Measurements from ENCODE around the gene TPO.
"Not testable (repeated sequence)": the region's sequence is repeated elsewhere in the genome, so short reads cannot be mapped to it uniquely, and the experiment has no call there.

Gene TPO

DNA sequence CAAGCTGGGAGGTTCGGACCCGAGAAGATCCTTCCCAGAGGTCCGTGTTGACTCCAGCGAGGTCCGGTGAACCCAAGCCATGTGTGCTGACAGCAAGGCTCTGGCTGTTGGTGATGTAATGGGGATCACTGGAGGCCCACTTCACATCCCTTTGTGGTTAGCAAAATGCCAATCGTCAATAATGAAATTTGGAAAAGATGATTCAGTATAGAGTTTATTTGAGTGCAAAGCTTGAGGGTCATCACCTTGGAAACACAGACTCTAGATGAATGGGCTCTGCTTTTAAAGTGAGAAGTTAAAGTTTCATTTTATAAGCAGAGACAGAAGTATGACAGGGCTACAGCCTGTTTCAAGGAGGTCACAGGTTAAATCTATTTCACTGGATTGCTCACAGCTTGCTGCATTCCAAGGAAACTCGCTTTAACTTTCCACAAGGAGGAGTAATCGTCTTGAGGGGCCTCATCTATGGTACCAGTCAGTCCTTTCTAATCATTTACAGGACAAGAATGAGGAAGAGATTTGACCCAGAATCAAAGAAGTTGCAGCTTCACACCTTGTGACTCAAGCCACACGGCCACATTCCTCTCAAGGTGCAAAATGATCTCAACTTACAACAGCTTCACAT, 140.5 kb downstream of the TPO start:
- DNase-seq (ENCODE audit: low read depth, low spot score) = no peak

DNA sequence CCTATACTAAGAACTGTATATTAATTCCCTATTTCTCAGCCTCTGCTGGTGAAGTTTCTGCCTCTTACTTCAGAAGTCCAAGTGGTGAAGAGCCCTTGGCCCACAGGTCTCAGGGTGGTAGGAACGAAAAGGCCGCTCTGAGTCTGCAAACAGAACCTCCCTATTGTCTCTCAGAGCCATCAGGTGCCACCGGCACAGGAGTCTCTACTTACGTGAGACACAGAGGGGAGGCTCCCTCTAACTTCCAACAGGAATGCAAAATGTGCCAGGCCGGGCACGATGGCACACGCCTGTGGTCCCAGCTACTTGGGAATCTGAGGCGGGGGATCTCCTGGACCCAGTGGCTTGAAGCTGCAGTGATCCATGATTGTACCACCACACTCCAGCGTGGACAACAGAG, 143.0 kb downstream of the TPO start:
- no peak for DNase-seq (ENCODE audit: low read depth, low spot score)

DNA sequence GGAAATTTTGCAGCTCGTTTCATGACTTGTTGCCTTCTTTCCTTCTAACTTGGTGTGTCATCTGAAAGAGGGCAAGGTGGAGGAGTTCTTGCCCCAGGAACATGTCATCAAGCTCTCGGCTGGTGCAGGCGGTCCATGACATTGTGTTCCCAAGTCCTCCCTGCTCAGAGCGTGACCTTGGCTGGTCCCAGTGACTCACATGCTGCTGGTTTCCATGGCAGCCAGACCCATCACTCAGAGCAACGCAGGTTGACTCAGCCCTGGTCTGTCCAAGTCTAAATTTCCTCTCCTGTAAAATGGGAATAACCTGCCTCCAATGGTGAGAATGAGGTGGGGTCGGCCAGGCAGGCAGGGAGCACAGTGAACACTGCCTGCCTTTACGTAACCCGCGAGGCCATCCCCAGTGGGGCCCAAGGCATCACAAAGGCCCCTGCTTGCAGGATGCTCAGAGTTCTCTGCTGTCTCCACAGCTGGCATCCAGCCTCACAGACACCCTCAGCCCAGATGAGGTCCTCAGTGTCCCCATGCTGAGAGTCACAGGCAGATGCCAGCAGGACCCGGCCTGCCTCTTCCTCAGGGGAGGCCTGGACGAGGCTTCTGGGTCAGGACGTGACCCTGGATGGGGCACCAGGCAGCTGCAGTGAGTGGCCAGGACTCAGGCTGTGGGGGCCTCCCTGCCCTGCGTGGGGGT, 143.7 kb downstream of the TPO start:
- no peak for DNase-seq (ENCODE audit: low read depth, low spot score)

DNA sequence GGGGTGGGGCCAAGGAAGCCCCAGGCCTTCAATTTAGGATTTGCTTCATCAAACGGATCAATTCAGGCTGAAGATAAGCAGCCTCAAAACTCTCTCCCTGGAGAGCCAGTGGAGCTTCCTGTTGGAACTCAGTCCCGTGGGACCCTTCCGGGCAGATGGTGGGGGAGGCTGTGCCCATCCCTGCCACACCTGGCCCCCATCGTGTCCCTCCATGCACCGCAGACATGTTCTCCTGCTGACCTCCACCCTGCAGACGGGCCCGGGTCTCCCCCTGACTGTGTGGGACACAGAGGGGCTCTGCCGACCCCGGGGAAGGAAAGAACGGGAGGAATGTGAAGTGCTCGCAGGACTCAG, 144.2 kb downstream of the TPO start:
- no peak for DNase-seq (ENCODE audit: low read depth, low spot score)

DNA sequence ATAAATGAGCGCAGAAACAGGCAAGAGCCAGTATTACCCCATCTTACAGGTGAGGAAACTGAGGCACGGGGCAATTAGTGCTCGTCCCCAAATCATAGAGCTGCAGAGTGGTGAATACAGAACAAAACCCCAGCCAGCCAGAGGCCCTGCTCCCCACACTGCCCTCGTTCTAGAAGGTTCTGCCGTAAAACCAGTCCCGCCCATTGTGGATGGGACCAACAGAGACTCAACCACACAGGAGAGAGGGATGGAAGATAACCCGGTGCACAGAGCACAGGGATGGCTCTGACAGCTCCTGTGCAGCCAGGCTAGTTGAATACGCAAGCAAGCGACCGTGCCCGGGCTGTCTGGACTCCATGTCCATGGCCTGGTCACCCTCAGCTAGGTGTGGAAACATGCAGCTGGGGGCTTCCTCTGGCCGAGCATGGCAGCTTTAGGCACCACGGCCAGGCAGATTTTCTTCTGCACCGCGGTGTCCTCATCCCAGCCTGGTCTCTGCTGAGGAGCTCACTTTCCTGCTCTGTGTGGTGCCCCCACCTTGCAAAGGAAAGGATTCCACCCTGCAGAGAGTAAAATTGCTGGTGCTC, 146.4 kb downstream of the TPO start:
- no peak for DNase-seq (ENCODE audit: low read depth, low spot score)

DNA sequence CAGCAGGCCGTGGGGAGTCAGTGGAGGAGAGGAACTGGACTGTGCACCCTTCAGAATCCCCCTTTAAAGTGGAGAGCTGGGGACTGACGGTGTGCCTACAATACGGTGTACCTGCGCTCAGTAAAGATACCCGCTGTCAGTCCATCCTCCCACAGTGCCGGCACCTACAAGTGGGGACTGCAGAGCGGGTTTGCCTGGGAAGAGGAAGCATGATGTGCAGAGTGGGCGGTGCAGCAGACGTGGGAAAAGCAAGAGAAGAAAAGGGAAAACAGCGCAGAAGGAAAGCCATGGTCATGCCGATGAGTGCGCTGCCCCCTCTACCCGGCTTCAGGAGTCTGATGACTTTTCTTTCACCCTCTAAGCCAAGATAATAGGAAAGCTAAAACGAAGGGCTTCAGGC, 148.0 kb downstream of the TPO start:
- no peak for DNase-seq (ENCODE audit: low read depth, low spot score)

DNA sequence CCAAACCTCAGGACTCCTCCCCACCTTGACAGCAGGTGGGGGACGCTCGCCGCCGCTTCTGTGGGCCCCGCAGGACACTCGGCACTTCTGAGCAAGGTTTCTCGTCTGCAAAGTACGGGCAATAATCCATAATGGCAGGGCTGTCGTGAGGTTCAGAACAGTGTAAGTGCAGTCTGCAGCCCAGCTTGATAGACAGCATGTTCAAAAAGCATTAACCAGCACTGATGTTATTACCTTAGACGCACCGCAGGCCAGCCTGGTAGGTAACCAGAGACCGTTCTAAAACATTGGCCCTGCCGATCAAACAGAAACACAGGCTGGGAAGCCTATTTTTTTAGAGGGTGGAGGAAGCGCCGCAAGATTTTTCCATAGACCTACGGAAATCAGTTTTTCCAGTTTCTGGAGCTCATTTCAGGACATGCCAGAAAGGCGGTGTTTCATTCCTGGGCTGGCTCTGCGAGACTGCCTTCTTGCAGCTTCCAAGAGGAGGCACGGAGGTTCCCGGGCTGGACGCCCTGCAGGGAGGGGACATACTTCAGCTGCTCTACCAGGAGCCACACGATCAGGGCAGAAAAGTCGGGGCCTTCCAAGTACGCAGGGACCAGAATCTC, 148.7 kb downstream of the TPO start:
- DNase-seq (ENCODE audit: low read depth, low spot score) = no peak

DNA sequence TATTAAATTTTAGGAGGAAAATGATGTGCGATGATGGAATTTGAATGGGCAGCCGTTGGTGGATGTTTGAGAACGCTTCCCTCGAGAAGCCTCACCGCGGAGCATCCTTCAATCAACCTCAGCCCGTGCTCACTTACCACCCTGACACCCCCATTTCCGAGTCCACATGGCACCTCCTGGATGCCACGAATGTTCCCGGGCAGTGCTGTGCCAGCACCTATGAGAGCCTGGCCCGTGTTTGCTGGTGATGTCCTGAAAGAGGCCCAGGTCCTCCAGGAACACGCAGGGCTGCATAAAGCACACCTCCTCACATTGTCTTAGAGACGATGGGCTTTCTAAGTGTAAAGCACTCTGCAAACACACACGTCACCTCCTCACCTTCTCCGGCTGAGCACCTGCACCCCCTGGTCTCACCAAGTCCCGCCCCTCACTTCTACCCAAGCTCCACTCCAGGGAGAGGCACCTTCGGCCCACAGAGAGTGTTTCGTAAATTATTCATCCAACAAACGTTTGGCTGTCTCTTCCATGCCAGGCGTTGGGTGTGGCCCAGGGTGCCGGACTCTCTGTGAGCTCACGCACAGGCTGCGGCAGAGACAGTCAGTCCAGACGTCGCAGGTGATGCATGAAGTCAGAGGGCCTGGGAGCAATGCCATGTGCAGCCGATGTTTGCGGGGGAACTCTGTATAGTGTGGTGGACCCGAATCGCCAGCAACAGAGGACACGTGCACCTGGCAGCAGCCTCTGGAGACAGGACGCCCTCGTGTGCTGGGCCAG, 150.0 kb downstream of the TPO start:
- no peak for DNase-seq (ENCODE audit: low read depth, low spot score)

DNA sequence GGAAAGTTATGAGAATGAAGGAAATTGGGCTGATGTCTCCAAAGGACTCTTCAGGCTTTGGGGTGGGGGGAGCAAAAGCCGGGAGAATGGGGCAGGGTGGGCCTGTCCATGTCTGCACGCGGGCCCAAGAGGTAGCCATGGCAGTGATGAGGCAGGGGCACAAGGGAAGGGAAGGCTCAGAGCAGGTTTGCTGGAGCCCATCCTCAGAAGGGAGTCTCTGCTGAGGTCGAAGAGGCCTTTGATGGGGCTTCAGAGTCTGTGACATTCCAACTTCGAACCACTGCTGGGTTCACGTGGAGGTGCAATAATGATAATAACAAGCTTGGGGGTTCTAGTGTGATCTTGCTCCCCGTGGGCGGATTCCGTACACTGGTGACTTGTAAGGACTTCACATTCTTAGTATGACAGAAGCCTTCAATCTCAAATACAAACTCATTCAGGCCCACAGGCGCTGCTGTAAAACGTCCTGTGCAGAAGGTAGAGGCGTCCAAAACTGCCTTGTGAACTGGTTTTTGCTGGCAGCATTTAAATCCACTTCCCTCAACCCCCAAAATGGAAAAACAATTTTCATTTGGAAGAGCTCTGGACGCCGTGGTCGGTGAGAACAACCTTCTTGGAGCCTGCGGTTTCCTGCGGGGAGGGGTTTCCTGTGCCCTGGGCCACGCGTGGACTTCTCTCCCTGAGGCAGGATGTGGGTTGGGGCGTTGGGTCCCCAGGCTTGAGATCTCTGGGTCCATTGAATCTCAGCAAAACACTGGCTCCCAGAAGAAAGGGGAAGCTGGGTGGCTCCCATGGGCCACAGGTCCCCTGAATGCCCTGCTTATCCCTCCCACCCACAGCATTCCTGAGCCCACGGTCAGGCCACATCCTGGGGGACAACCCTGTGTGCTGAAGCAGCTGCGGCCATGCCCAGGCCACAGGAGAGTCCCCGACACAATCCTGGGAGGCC, 151.0 kb downstream of the TPO start:
- DNase-seq (ENCODE audit: low read depth, low spot score) = no peak

DNA sequence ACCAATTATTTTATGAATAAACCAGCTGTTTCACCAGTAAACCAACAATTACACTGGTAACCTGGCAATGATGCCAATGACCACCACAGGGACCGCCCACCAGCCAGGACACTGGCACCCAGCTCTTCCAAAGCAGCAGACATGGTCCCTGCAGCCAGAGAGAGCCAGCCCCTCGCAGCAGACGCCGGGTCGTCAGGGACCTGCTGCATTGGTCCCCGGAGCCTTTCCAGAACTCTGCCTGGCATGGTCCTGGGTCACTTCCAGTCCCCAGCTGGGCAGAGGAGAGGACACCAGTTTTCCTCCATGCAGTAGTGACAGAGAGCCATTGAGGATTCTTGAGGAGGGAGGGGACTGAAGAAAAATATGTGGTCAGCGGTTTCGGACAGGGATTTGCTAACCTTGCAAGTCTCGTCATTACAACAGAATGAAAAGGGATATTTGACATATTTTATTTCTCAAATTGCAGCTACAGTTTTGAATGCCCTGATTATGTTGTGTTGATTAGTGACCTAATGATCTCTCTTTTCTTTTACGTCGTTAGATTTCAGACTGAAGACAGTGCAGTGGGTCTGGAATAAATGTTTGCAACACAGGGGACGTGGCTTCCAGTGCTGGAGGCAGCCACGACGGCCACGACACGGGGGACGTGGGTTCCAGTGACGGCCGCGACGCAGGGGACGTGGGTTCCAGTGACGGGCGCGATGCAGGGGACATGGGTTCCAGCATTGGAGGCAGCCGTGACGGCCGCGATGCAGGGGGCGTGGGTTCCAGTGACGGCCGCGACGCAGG, 154.5 kb downstream of the TPO start:
- DNase-seq (ENCODE audit: low read depth, low spot score) = no peak

DNA sequence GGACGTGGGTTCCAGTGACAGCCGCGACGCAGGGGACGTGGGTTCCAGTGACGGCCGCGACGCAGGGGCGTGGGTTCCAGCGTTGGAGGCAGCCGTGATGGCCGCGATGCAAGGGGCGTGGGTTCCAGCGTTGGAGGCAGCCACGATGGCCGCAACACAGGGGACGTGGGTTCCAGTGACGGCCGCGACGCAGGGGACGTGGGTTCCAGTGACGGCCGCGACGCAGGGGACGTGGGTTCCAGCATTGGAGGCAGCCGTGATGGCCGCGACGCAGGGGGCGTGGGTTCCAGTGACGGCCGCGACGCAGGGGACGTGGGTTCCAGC, 155.0 kb downstream of the TPO start:
- not testable (repeated sequence) for DNase-seq (ENCODE audit: low read depth, low spot score)

DNA sequence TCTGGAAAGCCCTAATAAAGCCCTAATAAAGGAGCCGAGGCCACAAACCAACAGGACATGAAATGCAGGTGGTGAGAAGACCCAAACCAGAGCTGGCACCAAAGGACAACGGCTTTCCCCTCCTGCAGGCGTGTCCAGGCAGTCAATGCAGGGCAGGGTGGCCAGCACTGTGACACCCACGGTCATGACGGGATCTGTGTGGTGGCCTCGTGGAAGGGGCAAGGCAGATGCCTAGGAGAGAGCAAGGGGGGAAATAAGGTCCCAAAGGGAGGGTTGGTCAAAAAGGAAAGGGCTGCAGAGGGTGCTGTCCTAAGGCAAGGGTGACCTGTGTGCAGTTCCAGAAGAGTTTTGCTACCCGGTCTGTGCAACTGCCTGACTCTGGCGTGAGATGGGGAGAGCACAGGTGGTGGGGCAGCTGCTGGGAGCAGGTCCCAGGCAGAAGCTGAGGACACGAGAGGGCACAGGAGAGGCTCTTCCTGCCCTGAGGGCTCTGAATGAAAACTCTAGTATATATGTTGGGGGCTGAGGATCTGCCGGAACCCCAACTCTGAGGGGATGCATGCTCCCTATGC, 156.7 kb downstream of the TPO start:
- DNase-seq (ENCODE audit: low read depth, low spot score) = no peak

DNA sequence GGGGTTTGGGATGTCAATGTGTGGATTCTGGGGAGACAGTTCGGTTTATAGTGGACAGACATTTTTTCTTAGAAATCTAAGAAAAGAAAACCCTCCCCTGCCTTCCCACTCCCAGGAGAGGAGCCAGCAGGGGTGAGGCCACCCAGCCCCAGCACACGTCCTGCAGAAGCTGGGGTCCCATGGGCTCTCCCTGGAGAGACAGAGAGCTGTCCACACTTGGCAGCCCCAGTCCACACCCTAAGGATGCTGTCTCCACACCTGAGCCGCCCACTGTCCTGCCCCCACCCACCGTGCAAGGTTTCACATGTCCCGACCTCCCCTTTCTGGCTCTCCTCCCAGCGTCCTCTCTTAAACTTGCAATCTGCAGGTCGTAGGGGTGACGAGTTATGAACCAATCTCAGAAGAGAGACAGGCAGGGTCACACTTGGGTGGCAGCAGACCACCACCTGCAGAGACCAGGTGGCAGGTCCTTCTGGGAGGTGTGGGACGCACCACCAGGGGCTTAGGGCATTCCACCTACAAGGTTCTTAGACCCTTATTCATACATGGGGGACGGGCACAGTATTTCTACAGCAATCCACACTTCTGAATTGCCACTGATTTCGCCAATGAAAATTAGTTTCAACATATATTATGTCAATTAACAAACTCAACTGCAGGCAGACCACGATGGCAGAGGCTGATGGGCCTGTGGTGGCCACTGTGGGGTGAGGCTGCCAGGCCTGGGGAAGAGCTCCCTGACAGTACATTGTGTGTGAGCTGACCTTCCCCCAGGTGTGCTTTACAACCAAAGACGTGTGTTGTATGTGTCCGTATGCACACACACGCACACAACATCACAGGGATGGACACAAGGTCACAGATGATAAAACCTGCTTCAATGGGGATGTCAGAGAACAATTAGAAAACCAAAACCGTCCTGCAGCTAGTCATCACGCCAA, 158.5 kb downstream of the TPO start:
- DNase-seq (ENCODE audit: low read depth, low spot score) = no peak

DNA sequence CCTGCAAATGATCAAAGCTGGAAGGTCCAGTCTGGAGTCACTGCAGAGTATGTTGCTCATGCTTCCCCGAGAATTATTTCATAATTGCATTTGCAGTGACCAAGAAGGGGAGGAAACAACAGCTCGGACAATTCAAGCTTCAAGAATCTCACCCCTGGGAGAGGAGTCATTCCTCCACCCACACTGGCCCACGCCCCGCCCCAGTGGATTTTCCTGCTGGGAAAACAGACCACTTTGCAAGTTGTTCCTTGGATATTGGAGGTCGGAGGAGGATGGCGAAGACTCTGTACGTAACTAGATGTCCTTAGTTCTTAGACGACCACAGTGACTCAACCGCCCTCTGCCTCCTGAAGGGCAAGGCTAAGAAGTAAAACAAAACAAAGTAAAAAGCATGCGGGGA, 159.4 kb downstream of the TPO start:
- DNase-seq (ENCODE audit: low read depth, low spot score) = no peak

DNA sequence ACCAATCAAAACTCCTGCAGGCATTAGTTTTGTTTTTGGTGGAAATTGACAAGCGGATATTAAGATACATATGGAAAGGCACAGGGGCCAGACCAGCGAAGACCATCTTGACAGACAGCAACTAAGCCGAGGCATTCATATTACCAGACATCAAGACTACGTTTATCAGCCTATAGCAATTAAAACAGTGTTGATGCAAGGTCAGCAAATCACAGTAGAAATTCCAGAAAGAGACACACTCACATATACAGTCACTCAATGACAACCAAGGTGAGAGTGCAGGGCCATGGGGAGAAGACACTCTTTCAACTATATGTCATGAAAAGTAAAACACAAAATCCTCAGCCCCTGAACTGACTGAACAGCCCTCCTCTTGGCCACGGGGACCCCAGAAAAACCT, 164.6 kb downstream of the TPO start:
- DNase-seq (ENCODE audit: low read depth, low spot score) = no peak

DNA sequence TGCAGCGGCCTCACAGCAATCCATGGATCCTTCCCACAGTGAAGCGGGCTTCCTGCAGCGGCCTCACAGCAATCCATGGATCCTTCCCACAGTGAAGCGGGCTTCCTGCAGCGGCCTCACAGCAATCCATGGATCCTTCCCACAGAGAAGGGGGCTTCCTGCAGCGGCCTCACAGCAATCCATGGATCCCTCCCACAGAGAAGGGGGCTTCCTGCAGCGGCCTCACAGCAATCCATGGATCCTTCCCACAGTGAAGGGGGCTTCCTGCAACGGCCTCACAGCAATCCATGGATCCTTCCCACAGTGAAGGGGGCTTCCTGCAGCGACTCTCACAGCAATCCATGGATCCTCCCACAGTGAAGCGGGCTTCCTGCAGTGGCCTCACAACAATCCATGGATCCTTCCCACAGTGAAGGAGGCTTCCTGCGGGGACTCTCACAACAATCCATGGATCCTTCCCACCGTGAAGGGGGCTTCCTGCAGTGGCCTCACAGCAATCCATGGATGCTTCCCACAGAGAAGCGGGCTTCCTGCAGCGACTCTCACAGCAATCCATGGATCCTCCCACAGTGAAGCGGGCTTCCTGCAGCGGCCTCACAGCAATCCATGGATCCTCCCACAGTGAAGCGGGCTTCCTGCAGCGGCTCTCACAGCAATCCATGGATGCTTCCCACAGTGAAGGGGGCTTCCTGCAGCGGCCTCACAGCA, 168.1 kb downstream of the TPO start:
- DNase-seq (ENCODE audit: low read depth, low spot score) = not testable (repeated sequence)

DNA sequence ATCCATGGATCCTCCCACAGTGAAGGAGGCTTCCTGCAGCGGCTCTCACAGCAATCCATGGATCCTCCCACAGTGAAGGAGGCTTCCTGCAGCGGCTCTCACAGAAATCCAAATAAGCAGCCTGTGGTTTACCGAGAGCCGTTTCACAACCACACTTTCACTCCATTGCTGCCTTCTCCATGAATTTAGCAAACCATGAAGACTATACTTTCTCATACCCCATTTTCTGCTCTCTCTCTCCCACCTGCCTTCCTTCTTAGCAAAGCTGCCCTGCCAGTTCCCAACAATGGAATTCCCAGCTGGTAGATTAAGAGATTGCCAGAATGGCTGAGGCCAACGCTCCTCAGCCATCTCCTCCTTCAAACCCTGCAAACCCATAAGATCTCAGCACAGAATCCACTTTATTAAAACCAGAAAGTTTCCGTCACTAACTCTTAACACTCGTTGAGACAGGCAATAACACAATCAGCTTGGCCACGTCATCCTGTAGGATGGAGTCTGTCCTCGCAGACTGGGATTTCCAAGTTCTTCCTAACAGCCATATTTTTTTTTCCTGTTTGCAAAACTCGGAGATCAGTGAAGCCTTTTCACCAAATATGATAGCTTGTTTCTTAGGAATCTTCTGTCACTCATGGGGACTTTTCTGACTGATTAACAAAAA, 168.8 kb downstream of the TPO start:
- DNase-seq (ENCODE audit: low read depth, low spot score) = no peak

DNA sequence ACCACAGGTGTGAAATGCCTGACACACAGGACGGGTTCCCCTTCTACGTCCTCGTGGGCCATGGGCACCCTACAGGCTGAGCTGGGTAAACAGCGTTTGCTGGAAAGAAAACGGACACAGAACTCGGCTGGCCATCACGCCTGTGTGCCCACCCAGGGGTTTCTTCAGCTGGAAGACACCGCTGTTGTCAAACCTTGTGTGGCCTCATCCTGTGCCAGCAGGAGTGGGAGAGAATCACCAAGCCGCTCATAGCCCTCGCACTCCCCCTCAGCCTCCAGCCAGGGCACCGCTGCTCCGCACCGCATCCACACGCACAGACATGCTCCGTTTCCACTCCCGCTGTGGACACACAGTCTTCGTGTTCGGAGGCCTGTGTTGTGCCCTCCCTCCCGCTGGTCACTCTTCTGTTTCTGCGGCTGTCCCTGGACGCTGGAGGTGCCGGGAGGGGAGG, 169.7 kb downstream of the TPO start:
- DNase-seq (ENCODE audit: low read depth, low spot score) = no peak
